Erythroblast (primary cell): ENCODE measurements around the gene AK8.

Experiments used
- GATA1 ChIP-seq: IDR thresholded peaks from 2 replicates; pipeline ENCODE4 v1.6.1; 2011; ENCODE audit warnings: low read depth, mild to moderate bottlenecking, control low read depth, low read length, moderate library complexity
- POLR2A ChIP-seq: IDR thresholded peaks from 2 replicates; pipeline ENCODE4 v1.6.1; 2011; ENCODE audit warnings: mild to moderate bottlenecking, low read length

- TF ChIP-seq POLR2A (no peak), GATA1 (no peak)
These were observed 34.0 kb upstream of the AK8 start for GRCh38 chr9:132912131-132912530.
